Cardiac muscle cell (in vitro differentiated cells and primary cell): Measurements from ENCODE around the gene KIF9. TPM values are rescaled to one million over a fixed set of nuclear protein-coding genes. Genes with fewer than 3 reads are reported as not detected.

Experiments
- DNase-seq, 2 donors: peaks; one replicate each; pipeline versions ENCODE4 v3.0.0 to v3.0.0-alpha.2; 2010 to 2017; ENCODE audit warnings: low read depth in 1 of 2, low spot score in 1 of 2
- H3K27ac ChIP-seq: fragments of 200-600 bp; sonication (generic); 2 replicates; pipeline ENCODE4 v1.5.1; 2016
- H3K27me3 ChIP-seq: fragments of 200-600 bp; sonication (generic); 2 replicates; pipeline ENCODE4 v1.6.0; 2016; ENCODE audit warnings: control low read depth
- H3K36me3 ChIP-seq: fragments of 200-600 bp; sonication (generic); 2 replicates; pipeline ENCODE4 v1.5.1; 2016; ENCODE audit warnings: control low read depth
- H3K4me1 ChIP-seq: fragments of 200-600 bp; sonication (generic); 2 replicates; pipeline ENCODE4 v1.8.1; 2017; ENCODE audit warnings: low read depth, mild to moderate bottlenecking, mixed run types
- H3K4me3 ChIP-seq: fragments of 200-600 bp; sonication (generic); 2 replicates; pipeline ENCODE4 v1.5.1; 2016; ENCODE audit warnings: mild to moderate bottlenecking
- H3K9me3 ChIP-seq: fragments of 200-600 bp; sonication (generic); 2 replicates; pipeline ENCODE4 v1.5.1; 2017; ENCODE audit warnings: low read depth, mild to moderate bottlenecking, control low read depth
- CTCF ChIP-seq: IDR thresholded peaks from 2 replicates; pipeline ENCODE4 v1.5.1; 2012; ENCODE audit warnings: low read depth, mild to moderate bottlenecking, low read length
- polyA plus RNA-seq: library from polyadenylated mRNA; unstranded; fragments of >200 nt; fragmentation: Nextera tagmentation; extraction: Ambion mirVana; gene quantifications from 2 replicates; pipeline ENCODE4 v1.2.1, GENCODE V29; 2016
- total RNA-seq: library from RNA; depleted of rRNA; stranded (reverse); fragments of >200 nt; gene quantifications from 2 replicates; pipeline ENCODE4 v1.2.3, GENCODE V29; 2016

The KIF9 gene
- total and polyA plus RNA-seq, 2 experiments from 2014 or later = 10.8 to 13.2 TPM

GRCh38 chr3:47283591-47284364, 1.2 kb upstream of the KIF9 start:
- H3K27ac ChIP-seq = peak overlapping the region; percentile 91
- H3K36me3 ChIP-seq = peaks cover 6% of the 10 kb centered on the region
- H3K9me3 ChIP-seq = no peaks in the 10 kb centered on the region
- peak overlapping the region; percentile 74 for H3K4me3 ChIP-seq
- peak in 1 of 2 donors; percentile 13 for DNase-seq
- H3K27me3 ChIP-seq = no peaks in the 10 kb centered on the region
- peaks cover 6% of the 10 kb centered on the region for H3K4me1 ChIP-seq
- no peak for TF ChIP-seq CTCF

GRCh38 chr3:47283193-47283537, 566 bp upstream of the KIF9 start:
- Histone ChIP-seq H3K27ac (peak overlapping the region; percentile 91), H3K4me3 (peak overlapping the region; percentile 74), H3K27me3 (no peaks in the 10 kb centered on the region), H3K36me3 (peaks cover 2% of the 10 kb centered on the region), H3K9me3 (no peaks in the 10 kb centered on the region), H3K4me1 (peaks cover 6% of the 10 kb centered on the region)
- no peak for DNase-seq
- TF ChIP-seq CTCF = no peak

GRCh38 chr3:47280519-47280918, 2.1 kb downstream of the KIF9 start:
- Histone ChIP-seq H3K4me3 (no peak overlapping the region), H3K27me3 (no peaks in the 10 kb centered on the region), H3K36me3 (no peaks in the 10 kb centered on the region), H3K9me3 (no peaks in the 10 kb centered on the region), H3K27ac (no peak overlapping the region), H3K4me1 (peaks cover 6% of the 10 kb centered on the region)
- TF ChIP-seq CTCF = no peak
- DNase-seq = no peak

DNA sequence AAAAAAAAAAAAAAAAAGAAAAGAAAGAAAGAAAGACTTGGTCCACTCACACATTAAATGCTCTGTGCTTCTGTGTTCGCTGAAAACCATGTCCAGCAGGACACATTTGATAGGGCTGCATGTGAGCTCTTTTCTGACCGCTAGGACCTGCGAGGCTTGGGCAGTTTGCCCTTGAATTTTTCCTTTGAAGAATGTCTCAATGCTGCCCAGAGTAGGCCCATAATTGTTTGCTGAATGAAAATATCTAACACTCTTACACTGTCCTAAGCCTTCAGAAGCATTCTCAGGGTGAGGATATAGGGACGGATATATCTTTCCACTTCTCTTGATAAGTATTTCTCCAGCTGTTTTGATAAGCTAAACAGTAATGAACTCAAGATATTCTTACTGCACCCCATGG, 6.0 kb downstream of the KIF9 start:
- TF ChIP-seq CTCF = no peak
- no peaks in the 10 kb centered on the region for H3K27me3 ChIP-seq
- no peak overlapping the region for H3K4me3 ChIP-seq
- DNase-seq = no peak
- H3K9me3 ChIP-seq = no peaks in the 10 kb centered on the region
- no peaks in the 10 kb centered on the region for H3K36me3 ChIP-seq
- no peak overlapping the region for H3K27ac ChIP-seq
- no peaks in the 10 kb centered on the region for H3K4me1 ChIP-seq

DNA sequence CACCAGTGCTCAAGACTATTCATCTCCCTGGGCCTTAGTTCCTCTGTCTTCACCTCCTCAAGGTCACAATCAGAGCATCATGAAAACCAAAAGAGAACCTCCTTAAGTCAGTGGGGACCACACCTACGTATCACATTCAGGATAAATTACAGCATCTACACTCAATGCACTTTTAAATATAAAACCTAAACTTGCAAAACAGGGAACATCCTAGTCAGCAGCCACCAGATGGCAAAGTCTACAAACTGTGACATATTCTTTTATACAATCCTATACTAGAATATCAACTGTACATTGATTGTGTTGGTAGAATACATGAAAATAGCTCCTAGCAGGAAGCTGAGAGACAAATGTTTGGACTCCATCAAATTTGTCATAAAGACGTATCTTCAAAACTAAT, 7.9 kb downstream of the KIF9 start:
- Histone ChIP-seq H3K36me3 (no peaks in the 10 kb centered on the region), H3K27ac (no peak overlapping the region), H3K4me3 (no peak overlapping the region), H3K9me3 (no peaks in the 10 kb centered on the region), H3K27me3 (no peaks in the 10 kb centered on the region), H3K4me1 (no peaks in the 10 kb centered on the region)
- DNase-seq = no peak
- no peak for TF ChIP-seq CTCF
